Stimulated activated CD8-positive, alpha-beta memory T cell treated with anti-CD3 and anti-CD28 coated beads, Interleukin-7, amount 100 ng/mL, for 48 hours (primary cell): ENCODE data around the gene RRP12.
A peak's percentile ranks its signal among the peaks of the same experiment; 100 is the strongest.

Source experiments
- DNase-seq, 2 donors: peaks; one replicate each; pipeline ENCODE4 v3.0.0-alpha.2; 2020; ENCODE audit warnings: low read depth in 1 of 2; ENCODE audit errors: extremely low read depth in 1 of 2

RRP12 gene

DNA sequence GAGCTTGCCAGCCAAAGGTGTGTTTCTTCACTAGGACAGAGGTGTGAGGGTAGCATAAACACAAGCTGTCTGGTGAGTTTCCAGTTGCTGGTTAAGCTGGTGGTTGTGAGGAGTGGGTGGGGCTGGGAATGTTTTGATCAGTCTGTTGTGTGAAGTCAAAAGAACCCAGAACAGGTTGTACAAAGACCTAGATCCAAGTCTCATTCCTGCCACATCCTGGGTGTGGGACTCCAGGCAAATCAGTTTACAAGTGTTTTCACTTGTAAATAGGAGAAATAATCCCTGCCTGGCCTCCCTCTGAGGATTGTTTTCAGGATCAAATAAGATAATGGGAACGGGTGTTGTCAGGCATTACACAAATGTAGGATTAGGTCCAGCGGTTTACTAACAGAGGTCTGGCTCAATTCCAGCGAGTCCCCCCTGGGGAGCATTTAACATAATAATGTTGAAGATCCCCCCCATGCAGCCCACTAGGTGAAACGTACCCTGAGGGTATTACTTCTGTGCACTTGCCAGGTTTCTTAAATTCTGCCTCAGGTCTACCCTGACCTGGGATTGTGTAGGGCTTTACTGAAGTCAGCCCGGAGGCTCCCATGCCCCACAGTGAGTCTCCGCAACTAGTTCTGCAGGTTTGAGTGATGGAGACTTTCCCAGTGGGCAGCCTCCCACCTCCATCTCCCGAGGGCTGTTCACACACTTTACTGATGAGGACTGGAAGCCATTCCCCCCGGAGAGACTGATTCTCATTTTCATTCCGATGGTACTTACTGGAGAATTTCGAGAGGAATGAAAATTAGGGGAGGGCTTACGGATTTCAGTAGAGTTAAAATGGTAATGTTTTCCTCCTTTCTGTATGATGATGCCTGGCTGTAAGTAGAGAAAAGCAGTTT lies 64.0 kb downstream of the RRP12 start:
- no peak for DNase-seq

DNA sequence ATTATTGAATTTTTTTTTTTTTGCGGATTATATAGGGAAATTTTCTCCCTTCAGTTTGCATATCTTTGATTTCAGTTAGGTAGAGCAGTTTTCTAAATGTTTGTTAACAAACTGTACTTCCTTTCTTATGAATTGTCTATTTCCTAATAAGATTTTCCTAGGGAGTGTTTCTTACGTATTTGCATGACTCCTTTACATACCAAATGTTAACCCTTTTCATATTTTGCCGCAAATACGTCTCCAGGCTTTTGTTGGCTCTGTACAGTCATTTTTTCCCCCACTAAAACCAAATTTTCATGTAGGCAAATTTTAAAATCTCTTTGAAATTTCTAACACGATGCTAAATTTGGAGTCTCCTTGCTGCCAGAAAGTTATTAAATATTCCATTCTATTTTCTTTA lies 64.7 kb downstream of the RRP12 start:
- DNase-seq: no peak

DNA sequence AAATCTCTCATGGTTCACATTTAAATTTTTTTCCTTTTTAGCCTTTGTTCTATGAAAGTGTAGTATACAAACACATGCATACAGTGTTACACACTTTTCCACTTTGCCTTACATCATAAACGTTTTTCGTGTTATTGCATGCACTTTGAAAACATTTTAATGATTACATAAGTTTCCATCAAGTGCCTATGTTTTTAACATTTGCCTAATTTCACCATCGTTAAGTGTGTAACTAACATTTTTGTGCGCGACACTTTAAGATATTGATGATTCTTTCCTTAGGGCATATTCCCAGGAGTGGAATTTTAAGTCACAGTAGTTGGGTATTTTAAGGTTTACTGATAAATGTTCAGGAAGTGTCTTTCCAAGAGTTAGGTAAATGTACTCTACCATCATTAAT lies 65.1 kb downstream of the RRP12 start:
- no peak for DNase-seq

GRCh38 chr10:97335188-97335619 lies 65.9 kb downstream of the RRP12 start:
- no peak for DNase-seq

- peak; percentile 70 to 72 for DNase-seq
These were observed 66.6 kb downstream of the RRP12 start, which contains the start of gene FRAT2 for GRCh38 chr10:97334370-97335175. FRAT2 (minus strand) TSS chr10:97334729; CDS start chr10:97334572, 157 bp downstream.

DNA sequence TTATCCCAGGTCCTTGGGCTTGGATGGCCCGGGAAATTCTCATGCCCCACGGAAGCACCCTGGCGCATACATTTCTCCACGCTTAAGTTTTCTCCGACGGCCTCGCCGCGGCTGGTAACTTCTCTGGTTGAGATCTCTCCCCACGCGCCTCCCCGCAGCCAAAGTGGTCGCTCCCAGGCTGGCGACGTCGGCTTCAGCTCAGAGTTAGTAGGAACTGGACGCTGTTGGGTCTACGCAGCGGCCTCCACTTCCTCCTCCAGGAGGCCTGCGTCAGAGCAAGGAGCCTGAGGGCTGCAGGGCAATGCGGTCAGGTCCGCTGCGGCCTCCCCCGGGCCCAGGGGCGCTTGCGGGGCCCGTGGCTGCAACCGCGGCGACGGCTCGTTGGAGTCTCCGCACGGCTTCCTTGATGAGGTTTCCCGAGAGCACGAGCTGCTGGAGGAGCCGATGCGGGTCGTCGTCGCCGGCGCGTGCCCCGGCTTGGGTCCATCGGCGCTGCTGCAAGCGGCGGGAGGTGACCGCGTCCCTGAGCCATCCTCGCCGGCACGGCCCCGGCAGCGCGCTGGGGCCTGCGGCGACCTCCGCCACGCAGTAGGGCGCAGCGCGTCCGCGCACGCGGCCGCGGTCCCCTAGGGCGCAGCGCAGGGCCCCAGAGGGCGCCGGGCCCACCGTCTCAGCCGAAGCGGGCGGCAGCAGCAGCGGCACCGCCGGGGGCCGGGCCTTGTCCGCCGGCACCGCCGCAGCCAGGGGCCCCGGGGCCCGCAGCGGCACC lies 67.4 kb downstream of the RRP12 start:
- DNase-seq: peak in 1 of 2 donors; percentile 27

GRCh38 chr10:97333351-97333600 lies 67.9 kb downstream of the RRP12 start:
- no peak for DNase-seq

DNA sequence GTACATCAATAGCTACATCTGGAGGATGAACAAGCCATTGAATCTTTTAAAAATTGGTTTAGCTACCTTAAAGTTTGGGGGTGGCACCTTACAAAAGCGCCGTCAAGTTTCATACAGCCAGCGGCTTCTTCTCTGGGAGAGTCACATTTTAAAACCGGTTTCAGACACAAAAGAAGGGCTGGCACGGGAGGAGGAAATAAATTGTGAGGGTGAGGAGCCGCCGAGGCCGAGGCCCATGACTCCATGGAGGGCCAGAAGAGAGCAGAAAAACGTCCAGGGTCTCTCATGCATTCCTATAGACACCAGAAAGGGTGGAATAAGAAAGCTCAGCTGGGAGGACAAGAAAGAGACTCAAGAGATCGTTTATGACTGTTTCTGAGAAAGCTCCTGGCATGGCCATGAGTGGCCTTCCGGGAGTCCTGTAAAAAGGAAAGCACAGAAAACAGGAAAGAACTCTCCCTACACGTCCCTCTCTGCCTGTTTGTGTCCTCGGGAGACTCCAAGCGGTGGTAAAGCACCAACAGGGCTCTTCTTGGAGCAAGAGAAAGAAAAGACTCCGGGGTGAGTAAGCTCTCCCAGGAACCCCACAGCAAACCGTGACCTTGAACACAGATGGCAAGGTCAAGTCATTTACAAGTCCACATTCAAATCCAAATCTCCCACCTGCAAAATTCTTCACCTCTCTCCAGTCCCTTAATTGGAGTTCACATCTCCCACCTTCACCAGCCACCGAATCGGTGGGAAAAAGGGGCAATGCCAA lies 68.4 kb downstream of the RRP12 start:
- DNase-seq: no peak

GRCh38 chr10:97331153-97331703 lies 69.9 kb downstream of the RRP12 start:
- DNase-seq: no peak

GRCh38 chr10:97329766-97330165 lies 71.4 kb downstream of the RRP12 start:
- no peak for DNase-seq

DNA sequence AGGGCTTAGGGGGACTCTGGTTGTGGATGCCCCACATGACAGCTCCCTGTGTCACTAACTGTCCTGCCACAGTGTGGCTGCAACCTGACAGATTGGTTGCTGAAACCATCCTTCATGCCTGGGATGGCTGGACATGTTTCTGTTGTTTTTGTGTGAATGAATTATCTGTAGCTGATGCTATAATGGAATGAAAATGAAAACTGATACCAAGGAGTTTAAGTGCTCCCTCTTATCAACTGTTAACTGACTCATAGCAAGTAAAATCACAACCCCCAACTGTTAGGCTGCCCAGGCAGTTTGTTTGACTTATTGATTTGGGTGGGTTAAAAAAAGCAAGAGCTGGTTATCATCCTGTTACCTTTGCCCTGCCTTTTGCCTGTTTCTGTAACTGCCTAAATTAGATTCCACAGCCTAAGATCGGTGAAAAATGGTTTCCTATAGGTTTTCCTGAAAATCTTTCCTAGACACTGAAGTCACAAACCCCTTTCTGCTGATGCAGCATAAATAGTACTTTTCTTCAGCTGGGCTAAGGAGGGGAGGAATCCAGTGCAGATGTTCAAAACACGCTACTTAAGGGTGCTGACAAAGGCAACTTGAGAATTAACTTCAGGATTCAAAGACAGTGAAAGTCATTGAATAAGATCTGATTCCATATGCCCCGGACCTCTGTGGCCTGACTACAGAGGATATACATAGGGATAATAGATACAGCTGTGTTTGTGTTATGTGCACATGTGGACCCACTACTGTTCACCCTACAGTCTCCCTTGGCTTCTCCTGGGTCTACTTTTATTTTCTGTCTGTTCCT lies 72.3 kb downstream of the RRP12 start:
- no peak for DNase-seq

DNA sequence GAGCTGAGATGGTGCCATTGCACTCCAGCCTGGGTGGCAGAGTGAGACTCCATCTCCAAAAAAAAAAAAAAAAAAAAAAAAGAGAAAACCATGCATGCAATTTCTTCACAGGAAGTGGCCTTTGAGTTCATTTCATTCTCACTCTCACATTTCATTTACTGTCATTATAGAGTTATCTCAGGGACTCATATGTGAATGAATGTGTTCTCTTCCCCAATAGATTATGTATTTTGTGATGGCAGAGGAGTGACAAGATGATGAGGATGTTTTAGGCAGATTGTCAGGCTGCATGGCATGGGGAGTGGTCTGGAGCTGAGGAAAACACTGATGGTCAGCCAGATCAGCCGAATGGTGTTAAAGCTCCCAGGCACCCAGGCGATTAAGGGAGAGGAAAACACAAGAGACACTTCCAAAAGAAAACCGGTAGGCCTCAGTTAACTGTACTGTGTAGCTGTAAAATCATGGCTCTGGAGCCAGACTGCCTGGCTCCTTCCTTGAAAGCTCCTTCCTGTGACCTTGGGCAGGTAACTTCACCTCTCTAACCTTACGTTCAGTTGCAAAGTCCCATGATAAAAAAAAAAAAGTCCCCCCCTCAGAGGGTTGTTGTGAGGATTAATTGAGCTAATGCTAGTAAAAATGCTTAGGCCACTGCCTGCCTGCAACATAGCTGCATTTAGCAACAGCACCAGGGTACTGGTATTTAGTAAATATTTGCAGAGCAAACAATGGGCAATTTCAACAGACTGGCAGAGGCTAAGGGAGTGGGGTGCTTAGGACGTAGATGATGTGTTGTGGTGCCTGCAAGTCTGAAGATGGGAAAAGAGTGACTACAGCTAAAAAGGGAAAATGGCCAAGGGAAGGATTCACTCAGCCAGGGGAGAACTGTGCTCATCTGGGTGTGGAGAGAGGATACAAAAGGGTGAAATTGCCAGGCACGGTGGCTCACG lies 73.5 kb downstream of the RRP12 start:
- DNase-seq: no peak

- DNase-seq: no peak
These were observed 75.4 kb downstream of the RRP12 start for GRCh38 chr10:97325754-97326153.

DNA sequence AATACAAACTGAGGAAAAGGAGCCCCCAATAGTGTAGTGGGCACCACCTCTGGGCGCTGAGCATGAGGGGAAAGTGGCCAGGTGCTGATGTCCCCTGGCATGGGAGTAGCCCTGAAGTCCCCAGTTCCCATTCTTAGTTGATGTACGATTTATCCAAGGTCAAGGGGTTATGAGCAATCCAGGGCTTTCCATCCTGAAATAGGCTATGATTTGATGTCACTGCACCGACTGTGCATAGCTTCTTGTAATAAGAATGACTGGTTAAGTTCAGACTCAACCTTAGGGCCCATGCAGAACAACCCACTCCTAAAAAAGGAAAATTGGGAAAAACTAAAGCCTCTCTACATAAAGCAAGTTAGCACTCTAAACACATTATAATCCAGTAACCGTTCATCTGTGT lies 77.6 kb downstream of the RRP12 start:
- DNase-seq: no peak

- no peak for DNase-seq
These were observed 79.3 kb downstream of the RRP12 start for GRCh38 chr10:97321804-97322190.

DNA sequence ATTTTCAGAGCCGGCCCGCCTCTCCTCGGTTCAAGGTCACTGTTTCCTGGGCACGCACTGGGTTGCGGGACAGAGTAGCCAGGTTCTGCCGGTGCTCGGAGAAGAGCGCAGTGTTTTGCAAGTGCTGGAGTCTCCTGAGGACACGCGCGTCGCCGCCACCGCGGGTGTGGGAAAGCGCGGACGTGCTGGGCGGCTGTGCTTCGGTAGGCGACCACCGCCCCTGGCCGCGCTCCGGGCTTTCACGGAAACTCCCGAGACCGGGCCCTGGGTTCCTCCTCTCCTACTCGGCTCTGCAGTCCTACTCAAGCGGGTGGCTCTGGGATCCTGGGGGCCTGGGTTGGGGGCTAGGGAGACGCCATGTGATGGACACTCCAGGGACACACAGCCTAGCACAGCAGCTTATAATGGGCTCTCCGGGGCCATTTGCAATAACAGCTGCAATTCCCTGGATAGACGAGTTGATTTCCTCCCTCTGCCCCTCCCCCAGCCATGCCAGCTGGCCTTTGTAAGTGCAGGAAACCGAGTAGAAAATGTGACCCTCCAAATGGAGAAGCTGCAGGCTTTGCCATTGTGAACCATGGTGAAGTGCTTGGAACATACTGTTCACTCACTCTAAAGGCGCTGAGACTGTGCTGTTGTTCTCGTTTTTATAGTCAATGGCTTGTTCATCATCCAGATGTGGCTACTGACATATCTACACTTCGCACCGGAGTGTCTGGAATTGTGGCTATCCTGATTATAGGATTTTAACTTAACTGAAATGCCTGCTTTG lies 79.9 kb downstream of the RRP12 start:
- no peak for DNase-seq

GRCh38 chr10:97320480-97321031 lies 80.6 kb downstream of the RRP12 start:
- peak in 1 of 2 donors; percentile 6 for DNase-seq
